MM.1S (cell line): ENCODE measurements around the gene OPALIN.

Experiments
- EZH2 ChIP-seq: fragments of 300-600 bp; sonication (generic); optimal IDR thresholded peaks from 2 replicates; pipeline ENCODE3; 2017; ENCODE audit warnings: low read depth, mild to moderate bottlenecking, antibody characterized with exemption, low read length, mixed read lengths
- TF ChIP-seq, protein P1 (sequence below): fragments of 300-600 bp; sonication (generic); IDR thresholded peaks from 2 replicates; pipeline ENCODE4 v1.5.1; 2016; ENCODE audit warnings: antibody characterized with exemption, low read length, mixed read lengths

- TF ChIP-seq, protein P1, sequence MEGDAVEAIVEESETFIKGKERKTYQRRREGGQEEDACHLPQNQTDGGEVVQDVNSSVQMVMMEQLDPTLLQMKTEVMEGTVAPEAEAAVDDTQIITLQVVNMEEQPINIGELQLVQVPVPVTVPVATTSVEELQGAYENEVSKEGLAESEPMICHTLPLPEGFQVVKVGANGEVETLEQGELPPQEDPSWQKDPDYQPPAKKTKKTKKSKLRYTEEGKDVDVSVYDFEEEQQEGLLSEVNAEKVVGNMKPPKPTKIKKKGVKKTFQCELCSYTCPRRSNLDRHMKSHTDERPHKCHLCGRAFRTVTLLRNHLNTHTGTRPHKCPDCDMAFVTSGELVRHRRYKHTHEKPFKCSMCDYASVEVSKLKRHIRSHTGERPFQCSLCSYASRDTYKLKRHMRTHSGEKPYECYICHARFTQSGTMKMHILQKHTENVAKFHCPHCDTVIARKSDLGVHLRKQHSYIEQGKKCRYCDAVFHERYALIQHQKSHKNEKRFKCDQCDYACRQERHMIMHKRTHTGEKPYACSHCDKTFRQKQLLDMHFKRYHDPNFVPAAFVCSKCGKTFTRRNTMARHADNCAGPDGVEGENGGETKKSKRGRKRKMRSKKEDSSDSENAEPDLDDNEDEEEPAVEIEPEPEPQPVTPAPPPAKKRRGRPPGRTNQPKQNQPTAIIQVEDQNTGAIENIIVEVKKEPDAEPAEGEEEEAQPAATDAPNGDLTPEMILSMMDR: no peak
- TF ChIP-seq EZH2: no peak
These were observed 53.8 kb downstream of the OPALIN start for GRCh38 chr10:96305019-96305418.
